GM18870 (cell line): ENCODE results near the gene NOVA1.
"Not testable (repeated sequence)": the region's sequence is repeated elsewhere in the genome, so short reads cannot be mapped to it uniquely, and the experiment has no call there.

Source experiments
- ATAC-seq: cut with Tn5 transposase; IDR thresholded peaks from one replicate; pipeline ENCODE4 v1.9.1; 2021; ENCODE audit warnings: moderate library complexity; ENCODE audit not compliant: unreplicated experiment

The NOVA1 gene

GRCh38 chr14:26597589-26598080 is at the start of gene NOVA1:
NOVA1 (minus strand) TSS chr14:26598033; CDS start chr14:26597436, 597 bp downstream.
- ATAC-seq = no peak

GRCh38 chr14:26645057-26645456 is 47.2 kb upstream of the NOVA1 start:
- not testable (repeated sequence) for ATAC-seq

- no peak for ATAC-seq
These were observed 38.7 kb upstream of the NOVA1 start for GRCh38 chr14:26636561-26636960.

- not testable (repeated sequence) for ATAC-seq
These were observed 37.1 kb upstream of the NOVA1 start for GRCh38 chr14:26634946-26635345.

- ATAC-seq = no peak
These were observed 28.4 kb upstream of the NOVA1 start for GRCh38 chr14:26626256-26626655.

GRCh38 chr14:26622611-26623010 is 24.8 kb upstream of the NOVA1 start:
- no peak for ATAC-seq

- no peak for ATAC-seq
These were observed 24.2 kb upstream of the NOVA1 start for GRCh38 chr14:26621807-26622560.

GRCh38 chr14:26621364-26621763 is 23.5 kb upstream of the NOVA1 start:
- ATAC-seq = no peak

- no peak for ATAC-seq
These were observed 13.4 kb upstream of the NOVA1 start for GRCh38 chr14:26611259-26611658.

- no peak for ATAC-seq
These were observed 9.0 kb upstream of the NOVA1 start for GRCh38 chr14:26606729-26607312.

GRCh38 chr14:26605602-26606001 is 7.8 kb upstream of the NOVA1 start:
- no peak for ATAC-seq

GRCh38 chr14:26602902-26603301 is 5.1 kb upstream of the NOVA1 start:
- no peak for ATAC-seq

- ATAC-seq = no peak
These were observed 4.0 kb upstream of the NOVA1 start for GRCh38 chr14:26601856-26602255.

GRCh38 chr14:26599291-26599690 is 1.5 kb upstream of the NOVA1 start:
- ATAC-seq = no peak

GRCh38 chr14:26598672-26599131 is 869 bp upstream of the NOVA1 start:
- no peak for ATAC-seq

- no peak for ATAC-seq
These were observed 343 bp upstream of the NOVA1 start for GRCh38 chr14:26598081-26598671.

GRCh38 chr14:26597071-26597588 is 703 bp downstream of the NOVA1 start:
- no peak for ATAC-seq

GRCh38 chr14:26596543-26597061 is 1.2 kb downstream of the NOVA1 start:
- no peak for ATAC-seq

GRCh38 chr14:26595926-26596542 is 1.8 kb downstream of the NOVA1 start:
- ATAC-seq = no peak

GRCh38 chr14:26594756-26595545 is 2.9 kb downstream of the NOVA1 start:
- ATAC-seq = no peak
